ENCODE measurements around the gene STEAP1. TPM values are rescaled to one million over a fixed set of nuclear protein-coding genes. Genes with fewer than 3 reads are reported as not detected.
"Not testable (repeated sequence)": the region's sequence is repeated elsewhere in the genome, so short reads cannot be mapped to it uniquely, and the experiment has no call there.

Gene STEAP1
- total and polyA plus RNA-seq, 7 experiments from 2014 or later = 0.46 TPM; not detected in 6

DNA sequence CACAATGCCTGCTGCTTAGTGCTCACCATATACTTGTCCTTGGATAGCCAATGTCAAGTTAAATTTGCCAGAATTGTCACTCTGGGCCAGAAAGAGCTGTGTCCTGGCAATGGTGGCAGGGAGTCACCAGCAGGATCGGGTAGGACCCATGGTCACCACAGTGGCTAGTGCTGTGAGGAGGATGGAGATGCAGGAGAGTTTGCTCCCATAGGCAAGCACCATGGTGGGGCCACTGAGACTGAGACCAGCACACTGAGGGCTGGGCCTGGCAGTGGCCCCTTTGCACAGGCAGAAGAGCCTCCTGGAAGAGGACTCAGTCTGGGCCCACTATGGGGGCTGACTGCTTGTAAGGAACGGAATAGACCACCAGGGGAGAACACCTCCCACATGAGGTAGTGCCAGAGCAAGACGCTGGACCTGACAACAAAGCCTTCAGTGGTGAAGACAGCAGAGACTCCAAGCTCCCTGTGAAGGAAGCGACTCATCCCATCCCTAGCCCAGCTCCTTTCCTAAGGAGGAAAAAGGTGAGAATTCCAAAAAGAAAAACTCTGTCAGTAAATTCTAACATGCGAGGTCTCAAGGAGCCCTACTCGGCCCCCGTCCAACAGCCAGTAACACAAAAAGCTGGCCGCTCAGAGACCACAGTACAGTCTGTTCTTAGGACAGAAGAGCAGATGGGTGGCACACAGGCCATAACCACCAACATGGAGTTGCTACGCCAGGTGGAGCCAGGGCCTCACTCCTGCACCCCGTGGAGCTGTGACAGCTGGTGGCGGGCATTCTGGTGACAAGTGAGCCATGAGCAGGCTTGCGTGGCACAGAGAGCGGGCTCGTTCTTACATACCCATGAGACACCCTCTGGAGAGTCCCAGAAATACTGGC, 6.9 kb upstream of the STEAP1 start:
- H3K4me1 ChIP-seq (ENCODE audit: control insufficient read depth in 2 of 2, insufficient read depth in 2 of 2, low read length in 2 of 2); H3K4me3 ChIP-seq (ENCODE audit: low read length); H3K9me3 ChIP-seq (ENCODE audit: control insufficient read depth in 2 of 3, low read length in 3 of 3); H3K27ac Mint-ChIP-seq; DNase-seq; CTCF ChIA-PET; H3K36me3 ChIP-seq (ENCODE audit: control insufficient read depth in 2 of 3, insufficient read depth in 3 of 3, low read length in 3 of 3); H3K4me3 Mint-ChIP-seq; H3K4me1 Mint-ChIP-seq; H3K27me3 ChIP-seq (ENCODE audit: control insufficient read depth in 2 of 2, insufficient read depth in 2 of 2, low read length in 2 of 2); H3K27ac ChIP-seq (ENCODE audit: low read depth, low read length); H3K9me3 Mint-ChIP-seq; POLR2A ChIA-PET; intact Hi-C loops (cut with micrococcal nuclease); H3K36me3 Mint-ChIP-seq: not testable (repeated sequence)
- ATAC-seq = peak; percentile 6
- H3K27me3 Mint-ChIP-seq = peaks cover 5 to 17% (median 6%) of the 10 kb centered on the region in 5 donors

- H3K4me3 Mint-ChIP-seq; H3K36me3 ChIP-seq (ENCODE audit: control insufficient read depth in 2 of 3, insufficient read depth in 3 of 3, low read length in 3 of 3); POLR2A ChIA-PET; CTCF ChIA-PET; H3K27me3 ChIP-seq (ENCODE audit: control insufficient read depth in 2 of 2, insufficient read depth in 2 of 2, low read length in 2 of 2); H3K27ac Mint-ChIP-seq; H3K36me3 Mint-ChIP-seq; H3K9me3 Mint-ChIP-seq; H3K9me3 ChIP-seq (ENCODE audit: control insufficient read depth in 2 of 3, low read length in 3 of 3); H3K4me1 Mint-ChIP-seq; intact Hi-C loops (cut with micrococcal nuclease); H3K4me1 ChIP-seq (ENCODE audit: control insufficient read depth in 2 of 2, insufficient read depth in 2 of 2, low read length in 2 of 2); H3K4me3 ChIP-seq (ENCODE audit: low read length); H3K27ac ChIP-seq (ENCODE audit: low read depth, low read length); DNase-seq; ATAC-seq: not testable (repeated sequence)
- peaks cover 5 to 21% (median 15%) of the 10 kb centered on the region in 5 donors for H3K27me3 Mint-ChIP-seq
Measured at GRCh38 chr7:90149428-90149827, 4.8 kb upstream of the STEAP1 start.

DNA sequence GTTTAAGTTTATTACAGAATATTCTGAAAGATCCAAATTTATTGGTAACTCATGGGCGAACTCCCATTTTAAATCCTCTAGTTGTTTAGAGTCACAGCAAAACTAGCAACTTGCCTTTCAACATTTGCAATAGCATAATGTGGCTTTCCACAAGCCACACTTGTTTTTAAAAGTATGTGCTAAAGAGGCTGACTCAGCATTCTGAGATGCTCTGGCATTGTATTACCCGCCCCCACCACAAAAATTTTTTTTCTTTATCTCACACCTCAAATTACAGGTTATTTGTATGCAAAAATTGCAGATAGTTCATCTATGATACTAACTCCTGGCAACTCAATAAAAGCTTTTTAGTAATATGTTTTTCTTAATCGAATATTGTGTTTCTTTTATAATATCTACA, 2.4 kb upstream of the STEAP1 start:
- H3K9me3 Mint-ChIP-seq; H3K36me3 Mint-ChIP-seq; DNase-seq; ATAC-seq; H3K4me3 ChIP-seq (ENCODE audit: low read length); H3K4me1 Mint-ChIP-seq; POLR2A ChIA-PET; H3K9me3 ChIP-seq (ENCODE audit: control insufficient read depth in 2 of 3, low read length in 3 of 3); H3K36me3 ChIP-seq (ENCODE audit: control insufficient read depth in 2 of 3, insufficient read depth in 3 of 3, low read length in 3 of 3); H3K27me3 ChIP-seq (ENCODE audit: control insufficient read depth in 2 of 2, insufficient read depth in 2 of 2, low read length in 2 of 2); H3K4me1 ChIP-seq (ENCODE audit: control insufficient read depth in 2 of 2, insufficient read depth in 2 of 2, low read length in 2 of 2); H3K4me3 Mint-ChIP-seq; H3K27ac Mint-ChIP-seq; H3K27ac ChIP-seq (ENCODE audit: low read depth, low read length): not testable (repeated sequence)
- intact Hi-C loops (cut with micrococcal nuclease) = loop anchor here (5.0 kb wide), 2 partner anchors 95 to 260 kb away; partner anchors contain the start of gene CFAP69 (in 2 of the 2)
- CTCF ChIA-PET = interaction anchor here (3.5 kb wide), 1 partner anchor 275 kb away, joined by 47 read pairs; no protein-coding TSS in a partner anchor
- H3K27me3 Mint-ChIP-seq = peaks cover 6 to 30% (median 22%) of the 10 kb centered on the region in 5 donors

GRCh38 chr7:90152642-90153253, 1.5 kb upstream of the STEAP1 start:
- Mint-ChIP-seq H3K27ac (peak overlapping the region in 1 of 9 donors; percentile 32), H3K27me3 (peaks cover 11 to 31% (median 27%) of the 10 kb centered on the region in 5 donors), H3K4me3 (peak overlapping the region in 2 of 10 donors; percentile 29 to 32)
- H3K9me3 Mint-ChIP-seq; H3K4me1 ChIP-seq (ENCODE audit: control insufficient read depth in 2 of 2, insufficient read depth in 2 of 2, low read length in 2 of 2); ATAC-seq; H3K36me3 ChIP-seq (ENCODE audit: control insufficient read depth in 2 of 3, insufficient read depth in 3 of 3, low read length in 3 of 3); H3K4me1 Mint-ChIP-seq; H3K27me3 ChIP-seq (ENCODE audit: control insufficient read depth in 2 of 2, insufficient read depth in 2 of 2, low read length in 2 of 2); H3K9me3 ChIP-seq (ENCODE audit: control insufficient read depth in 2 of 3, low read length in 3 of 3); H3K27ac ChIP-seq (ENCODE audit: low read depth, low read length); H3K4me3 ChIP-seq (ENCODE audit: low read length); POLR2A ChIA-PET; H3K36me3 Mint-ChIP-seq: not testable (repeated sequence)
- DNase-seq = peak in 6 of 9 donors; percentile 15 to 40 (median 32)
- CTCF ChIA-PET = interaction anchor here (0.6 to 3.5 kb wide), 3 partner anchors 251 to 314 kb away, joined by 3 to 47 read pairs (median 5); no protein-coding TSS in a partner anchor
- intact Hi-C loops (cut with micrococcal nuclease) = loop anchor here (5.0 kb wide), 2 partner anchors 95 to 260 kb away; partner anchors contain the start of gene CFAP69 (in 2 of the 2)

- Histone ChIP-seq H3K27me3 (ENCODE audit: control insufficient read depth in 2 of 2, insufficient read depth in 2 of 2, low read length in 2 of 2) (no peaks in the 10 kb centered on the region), H3K9me3 (ENCODE audit: control insufficient read depth in 2 of 3, low read length in 3 of 3) (no peaks in the 10 kb centered on the region), H3K27ac (ENCODE audit: low read depth, low read length) (no peak overlapping the region), H3K36me3 (ENCODE audit: control insufficient read depth in 2 of 3, insufficient read depth in 3 of 3, low read length in 3 of 3) (no peaks in the 10 kb centered on the region), H3K4me1 (ENCODE audit: control insufficient read depth in 2 of 2, insufficient read depth in 2 of 2, low read length in 2 of 2) (no peaks in the 10 kb centered on the region), H3K4me3 (ENCODE audit: low read length) (no peak overlapping the region)
- Mint-ChIP-seq H3K36me3 (no peaks in the 10 kb centered on the region), H3K4me3 (peak overlapping the region in 3 of 10 donors; percentile 55 to 64 (median 59)), H3K27ac (no peak overlapping the region), H3K4me1 (peaks cover 0 to 7% (median 2%) of the 10 kb centered on the region in 7 donors), H3K27me3 (peaks cover 11 to 39% (median 30%) of the 10 kb centered on the region in 5 donors), H3K9me3 (peaks cover 0 to 1% (median 0%) of the 10 kb centered on the region in 11 donors)
- DNase-seq (no peak), ATAC-seq (no peak)
- ChIA-PET POLR2A (no interaction called here), CTCF (interaction anchor here (3.5 kb wide), 1 partner anchor 272 kb away, joined by 47 read pairs; no protein-coding TSS in a partner anchor)
- intact Hi-C loops (cut with micrococcal nuclease) = loop anchor here in 1 of 2 donors (2.0 kb wide), 1 partner anchor 192 kb away; the partner anchor contains the start of gene GTPBP10
Measured at GRCh38 chr7:90155206-90155605, 937 bp downstream of the STEAP1 start.

GRCh38 chr7:90157331-90157730, 3.1 kb downstream of the STEAP1 start:
- H3K9me3 ChIP-seq (ENCODE audit: control insufficient read depth in 2 of 3, low read length in 3 of 3); H3K4me1 Mint-ChIP-seq; DNase-seq; H3K36me3 ChIP-seq (ENCODE audit: control insufficient read depth in 2 of 3, insufficient read depth in 3 of 3, low read length in 3 of 3); CTCF ChIA-PET; H3K36me3 Mint-ChIP-seq; H3K27me3 ChIP-seq (ENCODE audit: control insufficient read depth in 2 of 2, insufficient read depth in 2 of 2, low read length in 2 of 2); ATAC-seq; intact Hi-C loops (cut with micrococcal nuclease); H3K27ac Mint-ChIP-seq; H3K9me3 Mint-ChIP-seq; POLR2A ChIA-PET; H3K27ac ChIP-seq (ENCODE audit: low read depth, low read length); H3K4me3 Mint-ChIP-seq; H3K4me1 ChIP-seq (ENCODE audit: control insufficient read depth in 2 of 2, insufficient read depth in 2 of 2, low read length in 2 of 2); H3K4me3 ChIP-seq (ENCODE audit: low read length): not testable (repeated sequence)
- peaks cover 11 to 38% (median 30%) of the 10 kb centered on the region in 5 donors for H3K27me3 Mint-ChIP-seq
